Aortic smooth muscle cell (primary cell): ENCODE data around the gene PSMA7. TPM values are rescaled to one million over a fixed set of nuclear protein-coding genes. Genes with fewer than 3 reads are reported as not detected.

ENCODE experiments used
- total RNA-seq: library from RNA; depleted of rRNA; stranded (reverse); fragments of >200 nt; gene quantifications from 2 replicates; pipeline ENCODE4 v1.2.3, GENCODE V29; 2014

PSMA7 gene
- 364 and 414 TPM in 2 replicates for total RNA-seq

GRCh38 chr20:62143081-62143956 is at the start of gene PSMA7, which contains the start of gene SS18L1:
TSS of gene PSMA7 (minus strand) at chr20:62143394. CDS start at chr20:62143303, 91 bp downstream.
TSS of gene SS18L1 (plus strand) at chr20:62143769. CDS start at chr20:62143821, 52 bp downstream.

DNA sequence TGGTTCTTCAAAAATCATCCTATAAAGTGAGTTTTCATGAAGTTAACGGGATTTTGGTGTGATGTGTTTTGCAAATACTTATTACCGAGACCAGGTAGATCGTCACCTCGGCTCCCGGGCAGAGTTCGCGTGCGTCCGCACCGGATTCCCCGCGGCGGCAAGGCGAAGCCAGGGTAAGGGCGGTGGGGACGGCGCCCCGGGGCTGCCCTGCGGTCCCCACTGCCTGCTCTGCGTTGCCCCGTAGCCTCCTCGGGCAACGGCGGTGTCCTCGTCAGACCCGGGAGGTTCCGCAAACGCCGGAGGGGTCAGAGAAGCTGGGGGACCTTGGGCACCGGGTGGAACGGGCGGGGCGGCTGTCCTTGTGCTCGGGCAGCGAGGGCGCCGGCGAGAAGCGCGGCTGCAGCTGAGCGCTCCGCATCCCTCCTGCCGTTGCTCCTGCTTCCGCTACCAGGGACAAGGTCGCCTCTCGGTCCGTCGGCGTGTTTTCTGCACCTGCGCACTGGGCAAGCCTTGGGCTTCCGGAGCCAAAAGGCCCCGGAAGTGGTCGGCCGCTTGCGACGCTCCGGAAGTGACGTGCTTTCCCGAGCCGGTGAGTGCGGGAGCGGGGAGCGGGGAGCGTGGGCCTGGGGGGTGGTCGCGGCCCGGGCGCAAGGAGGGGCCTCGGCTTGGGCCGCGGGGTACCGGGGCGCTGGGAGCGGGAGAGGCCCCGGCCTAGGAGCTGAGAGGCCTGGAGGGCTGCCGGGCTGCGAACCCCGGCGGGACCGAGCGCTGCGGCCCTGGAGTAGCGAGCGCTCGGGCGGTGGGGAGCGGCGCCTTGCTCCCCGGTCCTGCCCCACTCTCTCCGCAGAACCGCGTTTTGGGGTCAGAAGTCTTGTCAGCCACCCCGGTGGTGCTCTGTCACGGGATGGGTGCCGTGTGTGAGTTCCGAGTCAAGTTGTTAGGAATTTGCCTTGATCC is 39.6 kb upstream of the PSMA7 start, which contains the start of gene MTG2:
Gene MTG2, plus strand, starts transcription at position 560 of the 957 bp plus-strand sequence. CDS start 10,393 bp downstream, outside the sequence.

GRCh38 chr20:62121776-62122653 is 21.2 kb downstream of the PSMA7 start, which contains the start of gene LSM14B:
TSS of gene LSM14B (plus strand) at chr20:62122475. CDS start at chr20:62122667, 192 bp downstream.

Other genes with a start within 250 kb of the PSMA7 start
- 2.9 and 3.1 TPM in 2 replicates for gene TAF4, start 77.5 kb downstream of the PSMA7 start, total RNA-seq
- 32.6 and 34.2 TPM in 2 replicates for gene LSM14B, start 20.9 kb downstream of the PSMA7 start, total RNA-seq
- gene SS18L1, start 375 bp upstream of the PSMA7 start, total RNA-seq, result 7.5 and 7.8 TPM in 2 replicates
- 16.4 and 19.3 TPM in 2 replicates for gene MTG2, start 39.6 kb upstream of the PSMA7 start, total RNA-seq
- not detected in 2 replicates for gene HRH3, start 76.9 kb upstream of the PSMA7 start, total RNA-seq
- gene OSBPL2, start 95.1 kb upstream of the PSMA7 start, total RNA-seq, result 29.6 and 29.8 TPM in 2 replicates
- 81.4 and 101 TPM in 2 replicates for gene ADRM1, start 159.6 kb upstream of the PSMA7 start, total RNA-seq
- 112 and 157 TPM in 2 replicates for gene LAMA5, start 223.9 kb upstream of the PSMA7 start, total RNA-seq
- gene RPS21, start 243.7 kb upstream of the PSMA7 start, total RNA-seq, result 674 and 1,016 TPM in 2 replicates